Tibial nerve (tissue), 4 donors: ENCODE measurements around the gene ROS1. TPM values are rescaled to one million over a fixed set of nuclear protein-coding genes. Genes with fewer than 3 reads are reported as not detected.
A peak's percentile ranks its signal among the peaks of the same experiment; 100 is the strongest.

Experiments
- DNase-seq, 2 donors: peaks; one replicate each; pipeline ENCODE4 v3.0.0-alpha.2; 2019; ENCODE audit warnings: low spot score in 2 of 2
- H3K27ac ChIP-seq, 4 donors: fragments of 200-600 bp; sonication (generic) in 3 of 4; one replicate each; pipeline ENCODE4 v1.5.1; 2017 to 2019; ENCODE audit warnings: mild to moderate bottlenecking in 1 of 4
- H3K27me3 ChIP-seq, 2 donors: fragments of 200-600 bp; sonication (generic) in 1 of 2; one replicate each; pipeline versions ENCODE4 v1.5.1 to v1.6.0; 2017 to 2019
- H3K36me3 ChIP-seq, 3 donors: fragments of 200-600 bp; sonication (generic); one replicate each; pipeline ENCODE4 v1.5.1; 2018 to 2019
- H3K4me1 ChIP-seq, 4 donors: fragments of 200-600 bp; sonication (generic) in 3 of 4; one replicate each; pipeline ENCODE4 v1.5.1; 2017 to 2019
- H3K4me3 ChIP-seq, 4 donors: fragments of 200-600 bp; sonication (generic) in 3 of 4; one replicate each; pipeline ENCODE4 v1.5.1; 2017 to 2019; ENCODE audit warnings: mild to moderate bottlenecking in 1 of 4, moderate library complexity in 1 of 4
- H3K9me3 ChIP-seq, 4 donors: fragments of 200-600 bp; sonication (generic) in 3 of 4; one replicate each; pipeline ENCODE4 v1.5.1; 2017 to 2019
- EP300 ChIP-seq, 2 donors: sonication (generic); formaldehyde crosslinking; IDR thresholded peaks; one replicate each; pipeline ENCODE4 v1.6.1; 2017; ENCODE audit warnings: antibody characterized with exemption in 2 of 2, mild to moderate bottlenecking in 1 of 2
- POLR2A ChIP-seq, 2 donors: fragments of 450-650 bp; IDR thresholded peaks; one replicate each; pipeline ENCODE4 v1.6.1; 2017; ENCODE audit warnings: antibody characterized with exemption in 2 of 2, mild to moderate bottlenecking in 2 of 2, moderate library complexity in 2 of 2
- WGBS, 2 donors: methylation state at CpG; one replicate each; pipeline ENCODE4 v1.1.5; 2018; 5-methylcytosine and 5-hydroxymethylcytosine counted together
- total RNA-seq, 4 donors: library from RNA; depleted of rRNA; stranded (reverse); fragments of >200 nt; gene quantifications; one replicate each; pipeline ENCODE4 v1.1.0, GENCODE V29; 2016
- TF ChIP-seq, protein P1 (sequence below), 5 experiments: fragments of 200-600 bp in 3 of 5; fragments of 450-650 bp in 2 of 5; sonication (generic) in 3 of 5; IDR thresholded peaks; one replicate each; pipeline ENCODE4 v1.5.1; 2016 to 2019; ENCODE audit warnings: antibody characterized with exemption in 5 of 5, mild to moderate bottlenecking in 3 of 5, moderate library complexity in 2 of 5

ROS1 gene
- total RNA-seq, 4 donors from 2014 or later = not detected

DNA sequence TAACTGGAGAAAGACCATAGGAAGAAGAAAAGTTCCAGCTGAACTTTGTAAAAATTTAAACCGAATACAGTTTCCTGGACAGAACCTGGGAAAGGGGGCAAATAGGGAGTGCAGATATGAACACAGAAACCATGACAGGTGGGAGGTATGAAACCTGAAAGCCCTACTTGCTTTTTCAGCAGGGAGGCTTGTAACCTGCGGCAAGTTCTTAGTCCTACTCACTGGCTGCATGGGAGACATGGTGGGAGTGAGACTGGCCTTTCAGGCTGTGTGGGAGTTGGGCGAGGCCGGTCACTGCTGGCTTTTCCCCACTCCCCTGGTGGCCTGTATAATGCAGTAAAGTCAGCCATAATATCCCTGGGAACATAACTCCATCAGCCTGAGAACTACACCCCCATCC, 54.2 kb downstream of the ROS1 start:
- Histone ChIP-seq H3K9me3 (peaks cover 0 to 17% (median 2%) of the 10 kb centered on the region in 4 donors), H3K4me1 (no peaks in the 10 kb centered on the region), H3K36me3 (no peaks in the 10 kb centered on the region), H3K27me3 (no peaks in the 10 kb centered on the region), H3K4me3 (no peak overlapping the region), H3K27ac (no peak overlapping the region)
- WGBS, 2 donors = 82 to 94% methylated on average over 2 to 4 of the region's 4 CpGs
- no peak for DNase-seq
- TF ChIP-seq EP300 (IDR thresholded peaks at IDR 0.05) = no peak
- TF ChIP-seq POLR2A (IDR thresholded peaks at IDR 0.05) = no peak

- no peaks in the 10 kb centered on the region for H3K36me3 ChIP-seq
- H3K27ac ChIP-seq = no peak overlapping the region
- no peaks in the 10 kb centered on the region for H3K27me3 ChIP-seq
- H3K4me1 ChIP-seq = no peaks in the 10 kb centered on the region
- no peak overlapping the region for H3K4me3 ChIP-seq
- WGBS, 2 donors = 81 to 82% methylated on average over 5 of the region's 5 CpGs
- no peak for TF ChIP-seq EP300 (IDR thresholded peaks at IDR 0.05)
- no peak for TF ChIP-seq POLR2A (IDR thresholded peaks at IDR 0.05)
- TF ChIP-seq, protein P1, sequence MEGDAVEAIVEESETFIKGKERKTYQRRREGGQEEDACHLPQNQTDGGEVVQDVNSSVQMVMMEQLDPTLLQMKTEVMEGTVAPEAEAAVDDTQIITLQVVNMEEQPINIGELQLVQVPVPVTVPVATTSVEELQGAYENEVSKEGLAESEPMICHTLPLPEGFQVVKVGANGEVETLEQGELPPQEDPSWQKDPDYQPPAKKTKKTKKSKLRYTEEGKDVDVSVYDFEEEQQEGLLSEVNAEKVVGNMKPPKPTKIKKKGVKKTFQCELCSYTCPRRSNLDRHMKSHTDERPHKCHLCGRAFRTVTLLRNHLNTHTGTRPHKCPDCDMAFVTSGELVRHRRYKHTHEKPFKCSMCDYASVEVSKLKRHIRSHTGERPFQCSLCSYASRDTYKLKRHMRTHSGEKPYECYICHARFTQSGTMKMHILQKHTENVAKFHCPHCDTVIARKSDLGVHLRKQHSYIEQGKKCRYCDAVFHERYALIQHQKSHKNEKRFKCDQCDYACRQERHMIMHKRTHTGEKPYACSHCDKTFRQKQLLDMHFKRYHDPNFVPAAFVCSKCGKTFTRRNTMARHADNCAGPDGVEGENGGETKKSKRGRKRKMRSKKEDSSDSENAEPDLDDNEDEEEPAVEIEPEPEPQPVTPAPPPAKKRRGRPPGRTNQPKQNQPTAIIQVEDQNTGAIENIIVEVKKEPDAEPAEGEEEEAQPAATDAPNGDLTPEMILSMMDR (IDR thresholded peaks at IDR 0.05) = no peak
- no peaks in the 10 kb centered on the region for H3K9me3 ChIP-seq
- DNase-seq = no peak
These were observed 66.2 kb downstream of the ROS1 start for GRCh38 chr6:117359581-117359980.

- TF ChIP-seq, protein P1 (IDR thresholded peaks at IDR 0.05) = no peak
- TF ChIP-seq POLR2A (IDR thresholded peaks at IDR 0.05) (no peak), EP300 (IDR thresholded peaks at IDR 0.05) (no peak)
- Histone ChIP-seq H3K27me3 (no peaks in the 10 kb centered on the region), H3K36me3 (no peaks in the 10 kb centered on the region), H3K4me3 (no peak overlapping the region), H3K9me3 (no peaks in the 10 kb centered on the region), H3K27ac (no peak overlapping the region), H3K4me1 (no peaks in the 10 kb centered on the region)
- WGBS, 2 donors = 80 to 81% methylated on average over 1 of the region's 1 CpG
- DNase-seq = no peak
These were observed 71.1 kb downstream of the ROS1 start for GRCh38 chr6:117354671-117355070.

DNA sequence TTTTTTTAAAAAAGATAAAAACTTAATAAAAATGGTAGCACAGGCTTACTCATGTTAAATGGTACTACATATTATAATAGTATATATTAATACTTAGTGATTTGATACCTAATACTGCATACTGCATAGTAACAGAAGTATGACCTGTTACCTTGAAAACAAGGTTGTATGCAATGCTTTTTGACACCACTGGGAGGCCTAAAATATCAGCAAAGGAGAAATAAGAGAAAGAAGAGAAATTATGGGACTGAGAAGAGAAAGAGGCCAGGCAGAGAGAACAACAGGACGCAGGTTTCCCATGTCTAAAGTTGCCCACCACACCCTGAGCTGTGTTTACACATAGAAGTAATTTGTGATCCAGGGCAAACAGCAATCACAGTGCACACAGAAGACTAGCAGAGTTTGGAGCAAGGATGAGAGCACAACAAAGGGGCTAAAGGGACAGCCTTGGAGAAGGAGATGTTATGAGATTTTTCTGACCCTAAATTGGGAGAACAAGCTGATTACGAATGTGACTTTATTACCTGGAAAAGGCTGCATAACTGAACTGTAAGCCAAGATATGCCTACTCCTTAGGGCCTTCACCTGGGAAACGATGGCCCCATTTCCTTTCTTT, 73.2 kb downstream of the ROS1 start:
- no peaks in the 10 kb centered on the region for H3K4me1 ChIP-seq
- no peaks in the 10 kb centered on the region for H3K27me3 ChIP-seq
- TF ChIP-seq, protein P1 (IDR thresholded peaks at IDR 0.05) = peak in 2 of 5 experiments; percentile 14 to 16
- TF ChIP-seq EP300 (IDR thresholded peaks at IDR 0.05) = no peak
- WGBS, 2 donors = 81 to 82% methylated on average over 3 of the region's 3 CpGs
- DNase-seq = no peak
- H3K36me3 ChIP-seq = no peaks in the 10 kb centered on the region
- H3K27ac ChIP-seq = no peak overlapping the region
- H3K4me3 ChIP-seq = no peak overlapping the region
- H3K9me3 ChIP-seq = no peaks in the 10 kb centered on the region

DNA sequence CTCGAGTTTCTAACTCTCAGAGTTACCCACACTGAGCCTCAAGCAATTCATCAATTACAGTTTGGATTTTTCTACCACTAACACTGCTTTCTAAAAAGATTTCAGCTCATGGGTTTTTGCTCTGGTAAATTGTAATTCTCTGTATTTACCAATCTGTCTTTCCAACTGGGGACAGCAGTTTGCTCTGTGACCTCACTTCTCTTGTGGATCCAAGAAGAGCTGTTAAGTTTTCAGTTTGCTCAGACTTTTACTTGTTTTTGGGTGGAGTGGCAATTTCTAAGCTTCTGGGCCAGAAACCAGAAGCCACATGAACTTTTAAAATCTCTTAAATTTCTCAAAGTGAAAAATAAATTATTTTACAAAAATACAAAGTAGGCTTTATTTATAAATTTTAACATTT, 74.2 kb downstream of the ROS1 start:
- H3K27me3 ChIP-seq = no peaks in the 10 kb centered on the region
- H3K9me3 ChIP-seq = no peaks in the 10 kb centered on the region
- TF ChIP-seq POLR2A (IDR thresholded peaks at IDR 0.05) (no peak), EP300 (IDR thresholded peaks at IDR 0.05) (no peak)
- TF ChIP-seq, protein P1 (IDR thresholded peaks at IDR 0.05) = no peak
- H3K36me3 ChIP-seq = no peaks in the 10 kb centered on the region
- H3K4me1 ChIP-seq = no peaks in the 10 kb centered on the region
- DNase-seq = no peak
- no peak overlapping the region for H3K4me3 ChIP-seq
- 42 to 58% methylated on average over 1 of the region's 1 CpG for WGBS, 2 donors
- no peak overlapping the region for H3K27ac ChIP-seq
